OCI-LY7 (cell line): ENCODE results near the gene GPR139. TPM values are rescaled to one million over a fixed set of nuclear protein-coding genes. Genes with fewer than 3 reads are reported as not detected.

ENCODE experiments used
- BruUV-seq: library from RNA; stranded (reverse); fragments of 400-500 nt; replicated peaks from 2 replicates; lab custom pipeline; 2021; lab: Mats Ljungman, UMichigan
- CTCF ChIA-PET: fragments of 300-600 bp; sonication (Branson Sonifier 250); formaldehyde crosslinking; loops from one replicate; lab custom pipeline; 2022; ENCODE audit warnings: antibody characterized with exemption; ENCODE audit not compliant: unreplicated experiment; lab: Charles Lee
- POLR2A ChIA-PET: fragments of 300-600 bp; sonication (Branson Sonifier 250); formaldehyde crosslinking; loops from one replicate; lab custom pipeline; 2022; ENCODE audit warnings: antibody characterized with exemption; lab: Charles Lee
- DNase-seq: peaks from one replicate; pipeline ENCODE4 v3.0.0-alpha.2; 2015; ENCODE audit warnings: low spot score
- H2AFZ ChIP-seq: fragments of 200-600 bp; sonication (generic), shearing (Covaris generic); 2 replicates; pipeline ENCODE4 v1.6.1; 2014; ENCODE audit warnings: mild to moderate bottlenecking, antibody characterized with exemption, low read length, moderate library complexity
- H3K27ac ChIP-seq: fragments of 200-600 bp; sonication (generic); 2 replicates; pipeline ENCODE4 v1.5.1; 2014; ENCODE audit warnings: mixed run types, low read depth, mild to moderate bottlenecking, moderate library complexity, low read length, inconsistent platforms; ENCODE audit not compliant: poor library complexity, severe bottlenecking
- H3K36me3 ChIP-seq: fragments of 200-600 bp; sonication (generic); 2 replicates; pipeline ENCODE4 v1.6.1; 2014; ENCODE audit warnings: mild to moderate bottlenecking, antibody characterized with exemption, low read length, moderate library complexity, mixed read lengths; ENCODE audit not compliant: insufficient read depth
- H3K4me1 ChIP-seq: fragments of 200-600 bp; sonication (generic); 2 replicates; pipeline ENCODE4 v1.5.1; 2014; ENCODE audit warnings: mild to moderate bottlenecking, low read length; ENCODE audit not compliant: insufficient read depth, poor library complexity, severe bottlenecking
- H3K4me2 ChIP-seq: fragments of 200-600 bp; sonication (generic); 2 replicates; pipeline ENCODE4 v1.6.1; 2014; ENCODE audit warnings: mild to moderate bottlenecking, low read length
- H3K4me3 ChIP-seq: fragments of 200-600 bp; sonication (generic); 2 replicates; pipeline ENCODE4 v1.5.1; 2014; ENCODE audit warnings: mild to moderate bottlenecking, low read depth, low read length; ENCODE audit not compliant: poor library complexity, severe bottlenecking
- H3K79me2 ChIP-seq: fragments of 200-600 bp; sonication (generic); 2 replicates; pipeline ENCODE4 v1.6.1; 2016; ENCODE audit warnings: low read depth, mild to moderate bottlenecking, low read length, moderate library complexity, mixed read lengths; ENCODE audit not compliant: insufficient read depth
- H3K9me2 ChIP-seq: fragments of 200-600 bp; sonication (generic); 2 replicates; pipeline ENCODE4 v1.6.1; 2016; ENCODE audit warnings: mild to moderate bottlenecking, low read length, mixed read lengths; ENCODE audit not compliant: insufficient read depth
- H3K9me3 ChIP-seq: fragments of 200-600 bp; sonication (generic); 2 replicates; pipeline ENCODE4 v1.6.1; 2014; ENCODE audit warnings: mild to moderate bottlenecking, mixed run types, low read length, mixed read lengths
- H4K20me1 ChIP-seq: fragments of 200-600 bp; sonication (generic); 2 replicates; pipeline ENCODE4 v1.6.1; 2014; ENCODE audit warnings: mild to moderate bottlenecking, antibody characterized with exemption, low read length, moderate library complexity, mixed read lengths; ENCODE audit not compliant: insufficient read depth
- EZH2phosphoT487 ChIP-seq: fragments of 200-600 bp; sonication (generic); IDR thresholded peaks from 2 replicates; pipeline ENCODE4 v1.6.1; 2018; ENCODE audit warnings: low read depth, borderline replicate concordance, mild to moderate bottlenecking, mixed run types, antibody characterized with exemption, low read length, moderate library complexity, mixed read lengths
- intact Hi-C: fragments of 100-400 bp; cut with micrococcal nuclease; formaldehyde crosslinking; loops from one replicate; pipeline ENCODE4 v1.10.0; 2022; ENCODE audit not compliant: unreplicated experiment
- total RNA-seq, 2 experiments: library from RNA; depleted of rRNA in 1 of 2; stranded (reverse); fragments of >200 nt in 1 of 2; shearing (Covaris generic) in 1 of 2; gene quantifications; 2 replicates each; pipeline ENCODE4 v1.2.3, GENCODE V29; 2014 to 2022
- TF ChIP-seq, protein P1 (sequence below): fragments of 200-600 bp; sonication (generic); conservative IDR thresholded peaks from 2 replicates; pipeline ENCODE4 v1.5.1; 2014; ENCODE audit warnings: mild to moderate bottlenecking, antibody characterized with exemption, low read length, moderate library complexity, mixed read lengths

The GPR139 gene
- total RNA-seq, 2 experiments from 2014 or later: not detected

DNA sequence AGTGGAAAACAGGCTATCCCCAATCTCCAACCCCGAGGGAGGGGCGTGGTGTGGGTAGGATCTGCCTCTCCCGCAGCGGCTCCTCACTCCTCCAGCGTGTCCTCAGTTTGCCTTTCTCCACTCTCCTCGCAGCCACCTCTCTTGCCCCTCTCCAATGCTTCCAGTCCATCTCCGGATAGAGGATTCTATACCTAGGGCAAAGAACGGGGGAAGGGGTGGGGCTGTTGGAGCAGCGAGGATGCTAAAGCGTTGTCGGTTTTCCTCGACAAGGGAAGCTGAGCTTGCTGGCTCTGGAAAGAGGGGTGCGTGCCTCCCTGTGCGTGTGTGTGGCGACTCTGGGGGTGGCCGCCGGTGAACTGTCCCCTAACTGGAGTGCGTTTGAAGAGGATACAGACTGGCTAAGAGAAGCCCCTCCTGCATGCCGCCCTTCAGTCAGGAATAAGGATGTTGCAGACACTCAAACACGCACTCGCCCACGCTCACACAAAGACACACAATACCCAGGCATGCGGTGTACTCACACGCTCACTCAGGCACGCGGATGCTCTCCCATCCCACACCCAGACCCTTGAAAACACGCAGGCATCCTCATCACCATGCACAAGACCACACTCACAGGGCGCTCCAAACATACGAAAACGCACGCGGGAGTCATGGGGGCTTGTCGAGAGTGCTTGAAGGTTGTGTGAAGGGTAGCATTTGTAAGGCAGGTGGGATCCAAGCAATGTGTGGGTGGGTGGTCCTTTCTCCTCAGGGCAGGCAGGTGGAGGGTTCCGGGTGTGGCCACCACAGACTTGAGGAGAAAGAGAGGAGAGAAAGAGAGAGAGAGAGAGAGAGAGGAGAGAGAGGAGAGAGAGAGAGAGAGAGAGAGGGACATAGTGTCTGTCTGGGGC is 655 bp upstream of the GPR139 start:
- Histone ChIP-seq H3K27ac (no peak overlapping the region), H3K4me1 (no peaks in the 10 kb centered on the region), H4K20me1 (no peaks in the 10 kb centered on the region), H3K79me2 (no peaks in the 10 kb centered on the region), H3K4me3 (no peak overlapping the region), H3K36me3 (no peaks in the 10 kb centered on the region), H3K9me3 (no peaks in the 10 kb centered on the region), H3K9me2 (no peaks in the 10 kb centered on the region), H3K4me2 (no peak overlapping the region), H2AFZ (no peak overlapping the region)
- POLR2A ChIA-PET: no interaction called here
- intact Hi-C loops: no loop called here
- TF ChIP-seq, protein P1, sequence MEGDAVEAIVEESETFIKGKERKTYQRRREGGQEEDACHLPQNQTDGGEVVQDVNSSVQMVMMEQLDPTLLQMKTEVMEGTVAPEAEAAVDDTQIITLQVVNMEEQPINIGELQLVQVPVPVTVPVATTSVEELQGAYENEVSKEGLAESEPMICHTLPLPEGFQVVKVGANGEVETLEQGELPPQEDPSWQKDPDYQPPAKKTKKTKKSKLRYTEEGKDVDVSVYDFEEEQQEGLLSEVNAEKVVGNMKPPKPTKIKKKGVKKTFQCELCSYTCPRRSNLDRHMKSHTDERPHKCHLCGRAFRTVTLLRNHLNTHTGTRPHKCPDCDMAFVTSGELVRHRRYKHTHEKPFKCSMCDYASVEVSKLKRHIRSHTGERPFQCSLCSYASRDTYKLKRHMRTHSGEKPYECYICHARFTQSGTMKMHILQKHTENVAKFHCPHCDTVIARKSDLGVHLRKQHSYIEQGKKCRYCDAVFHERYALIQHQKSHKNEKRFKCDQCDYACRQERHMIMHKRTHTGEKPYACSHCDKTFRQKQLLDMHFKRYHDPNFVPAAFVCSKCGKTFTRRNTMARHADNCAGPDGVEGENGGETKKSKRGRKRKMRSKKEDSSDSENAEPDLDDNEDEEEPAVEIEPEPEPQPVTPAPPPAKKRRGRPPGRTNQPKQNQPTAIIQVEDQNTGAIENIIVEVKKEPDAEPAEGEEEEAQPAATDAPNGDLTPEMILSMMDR: no peak
- TF ChIP-seq EZH2phosphoT487: no peak
- no peak for DNase-seq
- CTCF ChIA-PET: no interaction called here
- no TSS peak for BruUV-seq

DNA sequence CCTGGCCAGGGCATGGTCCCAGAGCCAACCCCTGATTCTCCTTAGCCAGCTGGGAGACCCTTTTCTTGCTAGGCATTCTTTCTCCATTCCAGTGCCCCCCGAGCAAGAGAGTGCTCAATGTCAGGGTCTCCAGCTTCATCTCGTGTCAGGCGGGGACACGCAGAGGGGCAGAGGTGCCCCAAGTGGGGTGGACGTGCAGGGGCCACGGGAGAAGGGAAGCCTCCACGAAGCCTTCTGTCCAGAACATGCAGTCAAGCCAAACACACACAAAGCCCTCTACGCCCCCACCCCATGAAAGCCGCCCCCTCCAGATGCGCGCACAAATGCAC is 852 bp downstream of the GPR139 start:
- ChIA-PET CTCF (no interaction called here), POLR2A (interaction anchor here (0.6 kb wide), 1 partner anchor 328 kb away, joined by 3 read pairs; no protein-coding TSS in a partner anchor)
- Histone ChIP-seq H2AFZ (no peak overlapping the region), H3K4me1 (no peaks in the 10 kb centered on the region), H3K4me3 (no peak overlapping the region), H4K20me1 (no peaks in the 10 kb centered on the region), H3K27ac (no peak overlapping the region), H3K36me3 (no peaks in the 10 kb centered on the region), H3K79me2 (no peaks in the 10 kb centered on the region), H3K9me2 (no peaks in the 10 kb centered on the region), H3K9me3 (no peaks in the 10 kb centered on the region), H3K4me2 (no peak overlapping the region)
- BruUV-seq: no TSS peak
- intact Hi-C loops: no loop called here
- TF ChIP-seq, protein P1: no peak
- DNase-seq: no peak

DNA sequence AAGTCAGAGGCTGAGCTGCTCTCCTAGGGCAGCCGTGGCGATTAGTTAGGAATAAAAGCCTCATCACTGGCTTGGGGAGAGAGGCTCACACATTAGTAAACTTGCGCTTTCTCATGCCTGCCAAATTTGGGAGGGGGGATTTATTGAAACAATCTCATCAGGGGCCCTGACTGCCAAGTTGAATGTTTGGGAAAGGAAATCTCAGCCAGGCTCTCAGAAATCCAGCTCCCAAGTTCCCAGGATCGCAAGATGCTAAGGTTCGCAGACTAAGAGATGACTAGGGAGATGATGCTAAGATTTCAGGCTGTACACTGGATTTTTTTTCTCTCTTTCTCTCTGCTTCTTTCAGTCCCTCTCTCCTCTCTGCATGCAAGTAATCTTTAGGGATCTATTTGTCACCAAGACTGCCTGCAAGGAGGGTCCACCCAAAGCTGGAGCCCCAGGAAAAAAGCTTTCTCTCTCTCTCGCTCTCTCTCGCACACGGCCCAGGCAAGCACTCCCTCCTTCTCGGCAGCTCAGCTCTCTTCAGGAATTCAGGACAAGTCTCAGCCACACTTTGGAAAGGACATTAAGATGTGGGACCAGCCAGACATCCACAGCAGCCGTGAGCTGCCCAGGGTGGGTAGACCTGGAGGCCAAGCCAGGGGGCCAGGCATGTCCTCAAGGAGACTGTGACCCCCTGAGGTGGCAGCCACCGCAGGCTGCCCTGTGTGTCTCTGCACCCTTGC is 1.4 kb downstream of the GPR139 start:
- CTCF ChIA-PET: no interaction called here
- TF ChIP-seq, protein P1: no peak
- TF ChIP-seq EZH2phosphoT487: no peak
- POLR2A ChIA-PET: interaction anchor here (0.6 to 1.4 kb wide), 2 partner anchors 17 to 328 kb away, joined by 3 to 4 read pairs; no protein-coding TSS in a partner anchor
- Histone ChIP-seq H3K9me3 (no peaks in the 10 kb centered on the region), H2AFZ (no peak overlapping the region), H3K4me2 (no peak overlapping the region), H3K36me3 (no peaks in the 10 kb centered on the region), H3K27ac (no peak overlapping the region), H3K9me2 (no peaks in the 10 kb centered on the region), H3K4me1 (no peaks in the 10 kb centered on the region), H3K4me3 (no peak overlapping the region), H3K79me2 (no peaks in the 10 kb centered on the region), H4K20me1 (no peaks in the 10 kb centered on the region)
- no TSS peak for BruUV-seq
- no peak for DNase-seq
- intact Hi-C loops: no loop called here
